Activated naive CD4-positive, alpha-beta T cell treated with anti-CD3 and anti-CD28 coated beads for 36 hours (primary cell): ENCODE data around the gene RBP3. TPM values are rescaled to one million over a fixed set of nuclear protein-coding genes. Genes with fewer than 3 reads are reported as not detected.

Experiments
- CTCF ChIA-PET: fragments of 350-600 bp; sonication (Branson Sonifier 250); formaldehyde crosslinking; loops from one replicate; lab custom pipeline; 2021; ENCODE audit warnings: antibody characterized with exemption; lab: Charles Lee
- DNase-seq: peaks from one replicate; pipeline ENCODE4 v3.0.0-alpha.2; 2020
- H3K27ac Mint-ChIP-seq: one replicate; pipeline ENCODE4 v1.8.0; 2021; ENCODE audit warnings: mild to moderate bottlenecking, mixed read lengths
- H3K27me3 Mint-ChIP-seq: one replicate; pipeline ENCODE4 v1.8.0; 2021; ENCODE audit warnings: low read depth, mixed read lengths
- H3K36me3 Mint-ChIP-seq: one replicate; pipeline ENCODE4 v1.8.0; 2021; ENCODE audit warnings: low read depth, mixed read lengths
- H3K4me1 Mint-ChIP-seq: one replicate; pipeline ENCODE4 v1.8.0; 2021; ENCODE audit warnings: low read depth, mixed read lengths
- H3K4me3 Mint-ChIP-seq: one replicate; pipeline ENCODE4 v1.8.0; 2021; ENCODE audit warnings: mild to moderate bottlenecking, moderate library complexity, mixed read lengths
- H3K9me3 Mint-ChIP-seq: one replicate; pipeline ENCODE4 v1.8.0; 2021; ENCODE audit warnings: mixed read lengths
- intact Hi-C: fragments of 100-400 bp; cut with micrococcal nuclease; formaldehyde crosslinking; loops from one replicate; pipeline ENCODE4 v1.15.1; 2023
- total RNA-seq, 2 experiments: library from RNA; stranded (reverse); gene quantifications; one replicate each; pipeline ENCODE4 v1.2.3, GENCODE V29; 2021

Gene RBP3
- total RNA-seq, 2 experiments from 2014 or later: not detected

- intact Hi-C loops: no loop called here
- Mint-ChIP-seq H3K36me3 (no peaks in the 10 kb centered on the region), H3K4me1 (no peaks in the 10 kb centered on the region), H3K9me3 (no peaks in the 10 kb centered on the region), H3K4me3 (no peak overlapping the region), H3K27ac (no peak overlapping the region), H3K27me3 (no peaks in the 10 kb centered on the region)
- DNase-seq: no peak
- CTCF ChIA-PET: interaction anchor here (0.8 kb wide), 1 partner anchor 272 kb away, joined by 4 read pairs; no protein-coding TSS in a partner anchor
Measured at GRCh38 chr10:47320812-47321211, 27.4 kb upstream of the RBP3 start.

DNA sequence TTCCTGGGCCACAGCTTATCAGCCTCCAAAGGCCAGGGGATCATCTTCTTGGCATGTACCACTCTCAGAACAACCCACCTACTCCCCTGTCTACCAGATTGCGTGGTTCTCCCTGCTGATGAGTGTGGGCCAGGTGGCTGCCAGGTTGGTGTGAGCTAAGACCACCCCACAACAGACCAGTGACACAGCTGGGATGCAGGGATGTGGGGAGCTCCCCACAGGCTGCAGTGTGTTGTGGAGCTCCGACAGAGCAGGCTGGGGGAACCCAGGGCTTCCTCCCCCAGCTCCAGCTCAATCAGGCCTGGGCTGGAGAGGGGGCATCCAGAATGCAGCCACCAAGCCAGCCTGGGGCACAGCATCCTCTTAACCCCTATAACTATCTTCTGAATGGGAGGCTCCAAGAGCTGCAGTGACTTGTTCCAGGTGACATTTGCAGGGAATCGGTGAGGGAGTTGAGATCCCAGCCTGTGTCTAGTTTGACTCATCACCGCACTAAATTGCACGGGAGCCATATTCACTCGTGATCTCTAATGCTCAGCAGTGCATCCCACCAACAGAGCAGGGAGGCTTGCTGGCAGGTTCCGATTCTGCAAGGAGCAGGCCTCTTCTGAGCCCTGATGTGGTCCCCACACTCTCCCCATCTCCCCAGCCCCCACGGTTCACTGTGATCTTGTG lies 26.5 kb upstream of the RBP3 start:
- no peaks in the 10 kb centered on the region for H3K27me3 Mint-ChIP-seq
- H3K36me3 Mint-ChIP-seq: no peaks in the 10 kb centered on the region
- no peak overlapping the region for H3K4me3 Mint-ChIP-seq
- H3K9me3 Mint-ChIP-seq: no peaks in the 10 kb centered on the region
- DNase-seq: no peak
- intact Hi-C loops: no loop called here
- H3K4me1 Mint-ChIP-seq: no peaks in the 10 kb centered on the region
- CTCF ChIA-PET: interaction anchor here (1.1 kb wide), 1 partner anchor 11 kb away, joined by 3 read pairs; no protein-coding TSS in a partner anchor
- no peak overlapping the region for H3K27ac Mint-ChIP-seq

DNA sequence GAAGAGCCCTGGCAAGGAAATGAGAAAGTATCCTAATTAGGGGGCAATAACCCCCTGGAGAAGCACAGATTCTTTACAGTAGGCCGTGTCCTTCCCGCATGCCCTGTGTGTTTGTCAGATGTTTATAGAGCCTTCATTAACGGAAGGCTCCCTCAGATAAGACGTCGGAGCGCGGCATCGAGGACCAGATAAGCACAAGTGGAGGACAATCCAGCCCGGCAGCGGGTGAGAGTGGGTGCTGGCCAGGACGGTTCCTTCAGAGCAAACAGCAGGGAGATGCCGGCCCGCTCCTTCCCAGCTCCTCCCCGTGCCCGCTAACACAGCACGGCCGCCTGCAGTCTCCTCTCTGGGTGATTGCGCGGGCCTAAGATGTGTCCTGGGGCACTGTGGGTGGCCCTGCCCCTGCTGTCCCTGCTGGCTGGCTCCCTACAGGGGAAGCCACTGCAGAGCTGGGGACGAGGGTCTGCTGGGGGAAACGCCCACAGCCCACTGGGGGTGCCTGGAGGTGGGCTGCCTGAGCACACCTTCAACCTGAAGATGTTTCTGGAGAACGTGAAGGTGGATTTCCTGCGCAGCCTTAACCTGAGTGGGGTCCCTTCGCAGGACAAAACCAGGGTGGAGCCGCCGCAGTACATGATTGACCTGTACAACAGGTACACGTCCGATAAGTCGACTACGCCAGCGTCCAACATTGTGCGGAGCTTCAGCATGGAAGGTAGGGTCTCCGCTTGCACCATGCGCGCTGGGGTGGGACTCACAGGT lies 25.7 kb upstream of the RBP3 start, which contains the start of gene GDF2:
Gene GDF2 (plus strand): TSS at position 155 of the 762 bp plus-strand sequence. CDS start 215 bp downstream, at position 370.
- intact Hi-C loops: no loop called here
- Mint-ChIP-seq H3K27me3 (no peaks in the 10 kb centered on the region), H3K4me3 (no peak within 1 kb of the TSS), H3K4me1 (no peaks in the 10 kb centered on the region), H3K27ac (no peak within 1 kb of the TSS), H3K9me3 (no peaks in the 10 kb centered on the region), H3K36me3 (no peaks in the 10 kb centered on the region)
- no peak for DNase-seq
- CTCF ChIA-PET: interaction anchor here (1.1 to 2.2 kb wide), 4 partner anchors 11 to 298 kb away, joined by 3 to 7 read pairs (median 4); no protein-coding TSS in a partner anchor

- Mint-ChIP-seq H3K4me3 (no peak overlapping the region), H3K4me1 (no peaks in the 10 kb centered on the region), H3K27ac (no peak overlapping the region), H3K27me3 (no peaks in the 10 kb centered on the region), H3K9me3 (no peaks in the 10 kb centered on the region), H3K36me3 (no peaks in the 10 kb centered on the region)
- no peak for DNase-seq
- intact Hi-C loops: no loop called here
- CTCF ChIA-PET: interaction anchor here (1.1 to 2.2 kb wide), 4 partner anchors 11 to 298 kb away, joined by 3 to 7 read pairs (median 4); no protein-coding TSS in a partner anchor
Measured at GRCh38 chr10:47323087-47323486, 25.1 kb upstream of the RBP3 start.

GRCh38 chr10:47323636-47324296 lies 24.4 kb upstream of the RBP3 start:
- Mint-ChIP-seq H3K36me3 (no peaks in the 10 kb centered on the region), H3K9me3 (no peaks in the 10 kb centered on the region), H3K4me1 (no peaks in the 10 kb centered on the region), H3K4me3 (no peak overlapping the region), H3K27me3 (no peaks in the 10 kb centered on the region), H3K27ac (no peak overlapping the region)
- DNase-seq: no peak
- CTCF ChIA-PET: interaction anchor here (1.0 to 2.2 kb wide), 5 partner anchors 12 to 299 kb away, joined by 3 to 7 read pairs (median 4); no protein-coding TSS in a partner anchor
- intact Hi-C loops: no loop called here

DNA sequence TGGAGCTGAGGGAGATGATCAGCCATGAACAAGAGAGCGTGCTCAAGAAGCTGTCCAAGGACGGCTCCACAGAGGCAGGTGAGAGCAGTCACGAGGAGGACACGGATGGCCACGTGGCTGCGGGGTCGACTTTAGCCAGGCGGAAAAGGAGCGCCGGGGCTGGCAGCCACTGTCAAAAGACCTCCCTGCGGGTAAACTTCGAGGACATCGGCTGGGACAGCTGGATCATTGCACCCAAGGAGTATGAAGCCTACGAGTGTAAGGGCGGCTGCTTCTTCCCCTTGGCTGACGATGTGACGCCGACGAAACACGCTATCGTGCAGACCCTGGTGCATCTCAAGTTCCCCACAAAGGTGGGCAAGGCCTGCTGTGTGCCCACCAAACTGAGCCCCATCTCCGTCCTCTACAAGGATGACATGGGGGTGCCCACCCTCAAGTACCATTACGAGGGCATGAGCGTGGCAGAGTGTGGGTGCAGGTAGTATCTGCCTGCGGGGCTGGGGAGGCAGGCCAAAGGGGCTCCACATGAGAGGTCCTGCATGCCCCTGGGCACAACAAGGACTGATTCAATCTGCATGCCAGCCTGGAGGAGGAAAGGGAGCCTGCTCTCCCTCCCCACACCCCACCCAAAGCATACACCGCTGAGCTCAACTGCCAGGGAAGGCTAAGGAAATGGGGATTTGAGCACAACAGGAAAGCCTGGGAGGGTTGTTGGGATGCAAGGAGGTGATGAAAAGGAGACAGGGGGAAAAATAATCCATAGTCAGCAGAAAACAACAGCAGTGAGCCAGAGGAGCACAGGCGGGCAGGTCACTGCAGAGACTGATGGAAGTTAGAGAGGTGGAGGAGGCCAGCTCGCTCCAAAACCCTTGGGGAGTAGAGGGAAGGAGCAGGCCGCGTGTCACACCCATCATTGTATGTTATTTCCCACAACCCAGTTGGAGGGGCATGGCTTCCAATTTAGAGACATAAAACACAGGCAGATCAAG lies 22.6 kb upstream of the RBP3 start:
- H3K9me3 Mint-ChIP-seq: no peaks in the 10 kb centered on the region
- intact Hi-C loops: no loop called here

DNA sequence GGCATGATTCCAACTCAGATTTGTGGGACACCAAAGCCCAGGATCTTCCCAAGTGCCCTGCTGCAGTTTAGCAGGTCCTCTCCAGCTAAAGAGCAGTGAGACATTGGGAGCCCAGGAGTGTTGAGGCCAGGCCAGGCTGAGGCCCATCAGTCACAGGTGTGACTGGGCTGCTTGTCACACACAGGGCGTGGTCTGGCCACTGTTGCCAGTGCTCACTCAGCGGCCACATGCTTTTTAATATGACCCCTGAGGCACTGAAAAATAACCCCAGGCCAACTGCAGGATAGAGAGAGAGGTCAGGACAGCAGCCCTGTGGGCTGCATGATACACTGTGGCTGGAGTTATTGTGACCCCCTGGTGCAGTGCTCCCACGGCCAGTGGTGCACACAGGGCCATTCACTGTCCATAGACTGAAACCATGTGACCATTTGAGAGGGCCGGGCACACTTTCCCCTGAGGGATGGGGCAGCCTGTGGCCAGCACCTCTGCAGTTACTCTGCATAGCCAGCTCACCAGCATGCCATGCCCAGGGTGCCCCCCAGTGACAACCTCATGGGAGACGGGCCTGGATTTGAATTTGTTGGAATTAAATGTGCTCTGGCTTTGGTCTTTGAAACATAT lies 21.7 kb upstream of the RBP3 start:
- Mint-ChIP-seq H3K36me3 (no peaks in the 10 kb centered on the region), H3K4me1 (no peaks in the 10 kb centered on the region), H3K27ac (no peak overlapping the region), H3K27me3 (no peaks in the 10 kb centered on the region), H3K9me3 (no peaks in the 10 kb centered on the region), H3K4me3 (no peak overlapping the region)
- intact Hi-C loops: no loop called here
- DNase-seq: no peak
- CTCF ChIA-PET: no interaction called here

More for the DNA sequence above, 22.6 kb upstream of the RBP3 start:
- Mint-ChIP-seq H3K27me3 (no peaks in the 10 kb centered on the region), H3K4me1 (no peaks in the 10 kb centered on the region), H3K4me3 (no peak overlapping the region), H3K36me3 (no peaks in the 10 kb centered on the region), H3K27ac (no peak overlapping the region)
- CTCF ChIA-PET: interaction anchor here (1.0 to 1.3 kb wide), 2 partner anchors 15 to 301 kb away, joined by 3 read pairs; no protein-coding TSS in a partner anchor
- DNase-seq: no peak

- no peak for DNase-seq
- H3K27me3 Mint-ChIP-seq: no peaks in the 10 kb centered on the region
- no peak overlapping the region for H3K27ac Mint-ChIP-seq
- H3K36me3 Mint-ChIP-seq: no peaks in the 10 kb centered on the region
- intact Hi-C loops: no loop called here
- CTCF ChIA-PET: no interaction called here
- no peak overlapping the region for H3K4me3 Mint-ChIP-seq
- H3K4me1 Mint-ChIP-seq: no peaks in the 10 kb centered on the region
- no peaks in the 10 kb centered on the region for H3K9me3 Mint-ChIP-seq
Measured at GRCh38 chr10:47326927-47327330, 21.2 kb upstream of the RBP3 start.

GRCh38 chr10:47329855-47330254 lies 18.3 kb upstream of the RBP3 start:
- CTCF ChIA-PET: no interaction called here
- intact Hi-C loops: no loop called here
- Mint-ChIP-seq H3K27ac (no peak overlapping the region), H3K4me1 (no peaks in the 10 kb centered on the region), H3K4me3 (no peak overlapping the region), H3K27me3 (no peaks in the 10 kb centered on the region), H3K36me3 (no peaks in the 10 kb centered on the region), H3K9me3 (no peaks in the 10 kb centered on the region)
- no peak for DNase-seq

DNA sequence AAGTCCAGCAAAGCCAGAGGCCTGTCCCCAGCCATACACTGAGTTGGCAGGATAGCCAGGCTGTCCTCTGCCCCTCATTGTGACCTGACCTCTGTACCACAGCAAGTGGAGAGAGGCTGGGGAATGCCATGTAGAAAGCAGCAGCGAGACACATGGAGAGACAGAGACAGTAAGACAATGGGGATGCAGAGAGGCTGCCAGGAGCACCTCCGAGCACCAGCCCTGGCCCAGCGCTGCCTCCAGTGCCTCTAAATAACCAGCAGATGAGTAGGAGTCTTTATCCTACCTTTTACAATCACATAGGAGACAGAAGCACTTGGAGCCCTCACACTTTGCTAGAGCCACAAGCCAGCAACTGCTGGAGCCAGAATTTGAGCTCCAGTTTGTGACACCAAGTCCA lies 17.8 kb upstream of the RBP3 start:
- Mint-ChIP-seq H3K4me3 (no peak overlapping the region), H3K27ac (no peak overlapping the region), H3K9me3 (no peaks in the 10 kb centered on the region), H3K36me3 (no peaks in the 10 kb centered on the region), H3K4me1 (no peaks in the 10 kb centered on the region), H3K27me3 (no peaks in the 10 kb centered on the region)
- CTCF ChIA-PET: no interaction called here
- intact Hi-C loops: no loop called here
- no peak for DNase-seq

DNA sequence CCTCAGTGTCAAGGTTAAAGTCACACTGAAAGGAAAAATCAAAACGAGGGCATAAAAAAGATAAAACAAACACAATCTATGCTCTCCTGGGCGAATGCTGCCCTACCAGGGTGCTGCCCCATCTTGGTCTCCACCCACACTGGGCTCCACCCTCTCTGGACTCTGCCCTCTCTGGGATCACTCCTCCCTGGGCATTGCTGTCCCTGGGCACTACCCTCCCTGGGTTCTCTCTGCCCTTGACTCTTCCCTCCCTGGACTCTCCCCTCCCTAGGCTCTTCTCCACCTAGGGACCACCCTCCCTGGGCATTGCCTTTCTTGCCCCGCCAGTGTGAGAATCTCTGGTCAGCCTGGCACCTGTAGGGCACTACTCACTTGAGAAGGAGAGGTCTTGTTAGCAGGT lies 17.4 kb upstream of the RBP3 start:
- Mint-ChIP-seq H3K4me1 (no peaks in the 10 kb centered on the region), H3K27ac (no peak overlapping the region), H3K4me3 (no peak overlapping the region), H3K9me3 (no peaks in the 10 kb centered on the region), H3K36me3 (no peaks in the 10 kb centered on the region), H3K27me3 (no peaks in the 10 kb centered on the region)
- no peak for DNase-seq
- intact Hi-C loops: no loop called here
- CTCF ChIA-PET: interaction anchor here (1.4 kb wide), 1 partner anchor 10 kb away, joined by 5 read pairs; no protein-coding TSS in a partner anchor
